ENCODE results near the gene SHLD2. TPM values are rescaled to one million over a fixed set of nuclear protein-coding genes. Genes with fewer than 3 reads are reported as not detected.

Gene SHLD2
- total RNA-seq (2014; rRNA removed; shearing (Covaris generic)), result 26.0 and 28.5 TPM in 2 replicates

DNA sequence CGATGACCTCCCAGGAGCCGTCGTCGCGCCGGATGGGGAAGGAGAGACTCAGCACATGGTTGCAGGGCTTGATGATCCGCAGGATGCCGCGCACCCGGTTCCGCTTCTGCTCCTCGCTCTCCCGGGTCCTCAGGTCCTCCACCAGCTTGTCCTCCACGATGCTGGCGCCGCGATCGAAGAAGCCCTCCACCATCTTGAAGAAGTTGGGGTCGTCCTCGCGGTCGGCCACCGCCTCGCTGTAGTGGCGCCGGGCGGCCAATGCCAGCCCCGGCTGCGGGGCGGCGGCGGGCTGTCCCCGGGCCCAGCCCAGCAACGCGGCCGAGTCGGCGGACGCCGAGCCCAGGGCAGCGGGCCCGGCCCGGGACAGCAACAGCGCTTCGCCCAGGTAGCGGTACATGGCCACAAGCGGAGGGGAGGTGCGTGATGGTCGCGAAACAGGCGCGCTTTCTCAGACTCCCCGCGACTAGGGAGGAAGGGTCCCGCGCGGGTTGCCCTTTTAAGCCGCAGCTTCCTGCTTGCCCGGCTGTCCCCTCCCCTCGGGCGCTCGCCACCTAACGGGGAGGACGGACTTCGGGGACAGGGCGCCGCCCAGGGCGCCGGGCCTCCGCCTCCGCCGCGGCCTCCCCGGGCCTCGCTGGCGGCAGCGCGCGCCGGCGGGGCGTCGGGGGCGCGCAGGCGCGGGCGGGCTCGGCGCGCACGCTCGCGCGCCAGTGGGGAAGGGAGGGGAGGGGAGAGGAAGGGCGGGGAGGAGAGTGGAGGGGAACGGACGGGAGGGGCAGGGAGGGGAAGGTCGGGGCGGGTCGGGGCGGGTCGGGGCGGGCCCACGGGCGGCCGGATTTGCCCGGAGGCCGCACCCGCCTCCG is at the start of gene SHLD2, which contains the start of gene GLUD1:
Gene SHLD2 (plus strand): TSS at position 834 of the 863 bp plus-strand sequence. CDS start 56,149 bp downstream, outside the sequence.
Gene GLUD1 (minus strand): TSS at position 471 of the 863 bp plus-strand sequence. CDS start 74 bp downstream, at position 397.

GRCh38 chr10:87225148-87225547 is 130.1 kb downstream of the SHLD2 start, which contains the start of gene NUTM2A:
TSS of gene NUTM2A (plus strand) at chr10:87225448. CDS start at chr10:87225831, 383 bp downstream.

Other genes with a start within 250 kb of the SHLD2 start
- gene MMRN2, start 137.6 kb upstream of the SHLD2 start, total RNA-seq (2014; rRNA removed; shearing (Covaris generic)), result 4.1 and 6.3 TPM in 2 replicates
- gene SNCG, start 136.6 kb upstream of the SHLD2 start, total RNA-seq (2014; rRNA removed; shearing (Covaris generic)), result 8.7 and 10.8 TPM in 2 replicates
- gene ADIRF, start 126.7 kb upstream of the SHLD2 start, total RNA-seq (2014; rRNA removed; shearing (Covaris generic)), result 0.56 and 0.64 TPM in 2 replicates
- not detected in 2 replicates for gene FAM25A, start 74.9 kb upstream of the SHLD2 start, total RNA-seq (2014; rRNA removed; shearing (Covaris generic))
- gene GLUD1, start 363 bp upstream of the SHLD2 start, total RNA-seq (2014; rRNA removed; shearing (Covaris generic)), result 152 and 163 TPM in 2 replicates
- 0.45 and 1.3 TPM in 2 replicates for gene NUTM2A, start 130.2 kb downstream of the SHLD2 start, total RNA-seq (2014; rRNA removed; shearing (Covaris generic))